Measurements from ENCODE around the gene EMC7. TPM values are rescaled to one million over a fixed set of nuclear protein-coding genes. Genes with fewer than 3 reads are reported as not detected.
A peak's percentile ranks its signal among the peaks of the same experiment; 100 is the strongest.

Gene EMC7
- total RNA-seq (10 to 100 TPM; 27.4 to 57.4 (median 41.2) TPM), polyA plus RNA-seq (100 to 1,000 TPM in 1 of 2 donors, 10 to 100 TPM in 1; 63.6 to 118 TPM)
- long read RNA-seq, donor 1, transcript EMC7-201 (5 exons, 1,155 nt) = major isoform, 99 of 106 reads
- long read RNA-seq, donor 1, partial matches to known transcripts = 3 of 106 reads
- long read RNA-seq, donor 1, other reads (novel, unspliced or antisense) = 4 of 106 reads
- long read RNA-seq, donor 2, transcript EMC7-201 (5 exons, 1,155 nt) = major isoform, 72 of 73 reads
- long read RNA-seq, donor 2, partial matches to known transcripts = 0 of 73 reads
- long read RNA-seq, donor 2, other reads (novel, unspliced or antisense) = 0 of 73 reads
- long read RNA-seq, donor 3, transcript EMC7-201 (5 exons, 1,155 nt) = major isoform, 58 of 63 reads
- long read RNA-seq, donor 3, partial matches to known transcripts = 0 of 63 reads
- long read RNA-seq, donor 3, other reads (novel, unspliced or antisense) = 4 of 63 reads

DNA sequence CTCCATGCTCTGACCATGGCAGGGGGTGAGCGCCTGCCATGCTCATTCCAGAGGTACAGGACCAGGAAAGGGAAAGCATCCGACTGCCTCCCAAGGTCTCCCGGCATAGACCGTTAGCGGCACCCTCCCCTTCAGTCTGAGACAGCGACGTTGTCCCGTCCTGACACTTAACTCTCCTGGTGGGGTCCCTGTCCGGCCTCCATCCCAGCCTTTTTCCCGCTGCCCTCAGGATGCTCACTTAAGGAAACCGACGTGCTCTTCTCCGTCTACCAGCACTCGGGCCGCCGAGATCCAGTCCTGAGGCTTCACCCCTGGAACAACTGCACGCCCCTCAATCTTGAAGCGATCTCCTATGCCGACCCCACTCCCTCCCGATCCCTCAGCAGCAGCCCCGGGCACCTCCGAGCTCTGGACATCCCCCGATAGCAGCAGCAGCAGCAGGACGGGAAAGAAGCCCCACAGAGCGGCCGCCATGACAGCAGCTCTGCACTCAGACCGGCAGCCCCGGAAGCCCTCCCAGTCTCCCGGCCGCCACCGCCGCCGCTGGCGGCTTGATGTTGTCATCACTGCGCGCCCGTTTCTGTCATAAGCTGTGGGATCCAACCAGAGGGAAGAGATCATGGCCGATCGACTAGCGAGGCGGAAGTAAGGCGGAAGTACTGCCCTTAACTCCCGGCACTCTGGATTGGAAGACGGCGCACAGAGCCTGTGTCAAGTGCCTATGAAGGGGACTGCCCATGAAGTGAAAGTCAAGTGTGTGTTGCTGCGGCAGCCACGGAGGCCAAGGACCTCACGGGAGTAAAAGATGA lies at the start of gene EMC7, which contains the start of gene PGBD4:
TSS of gene EMC7 (minus strand) at position 497 of the 809 bp plus-strand sequence. CDS start at position 474, 23 bp downstream.
TSS of gene PGBD4 (plus strand) at position 718 of the 809 bp plus-strand sequence. CDS start 449 bp downstream, outside the sequence.
- Histone ChIP-seq H3K4me1 (ENCODE audit: insufficient read depth) (peaks cover 2% of the 10 kb centered on the region), H3K27ac (peak within 1 kb of the TSS; percentile 13 to 70), H3K9me3 (no peaks in the 10 kb centered on the region), H3K27me3 (no peaks in the 10 kb centered on the region), H3K4me3 (peak within 1 kb of the TSS; percentile 87), H3K36me3 (no peaks in the 10 kb centered on the region)
- 0 to 2% (median 0%) methylated on average over 45 to 48 of the region's 48 CpGs for WGBS, 3 donors
- TF ChIP-seq POLR2A (IDR thresholded peaks at IDR 0.05) (peak; percentile 46), EP300 (IDR thresholded peaks at IDR 0.05) (no peak)
- TF ChIP-seq, protein P1, sequence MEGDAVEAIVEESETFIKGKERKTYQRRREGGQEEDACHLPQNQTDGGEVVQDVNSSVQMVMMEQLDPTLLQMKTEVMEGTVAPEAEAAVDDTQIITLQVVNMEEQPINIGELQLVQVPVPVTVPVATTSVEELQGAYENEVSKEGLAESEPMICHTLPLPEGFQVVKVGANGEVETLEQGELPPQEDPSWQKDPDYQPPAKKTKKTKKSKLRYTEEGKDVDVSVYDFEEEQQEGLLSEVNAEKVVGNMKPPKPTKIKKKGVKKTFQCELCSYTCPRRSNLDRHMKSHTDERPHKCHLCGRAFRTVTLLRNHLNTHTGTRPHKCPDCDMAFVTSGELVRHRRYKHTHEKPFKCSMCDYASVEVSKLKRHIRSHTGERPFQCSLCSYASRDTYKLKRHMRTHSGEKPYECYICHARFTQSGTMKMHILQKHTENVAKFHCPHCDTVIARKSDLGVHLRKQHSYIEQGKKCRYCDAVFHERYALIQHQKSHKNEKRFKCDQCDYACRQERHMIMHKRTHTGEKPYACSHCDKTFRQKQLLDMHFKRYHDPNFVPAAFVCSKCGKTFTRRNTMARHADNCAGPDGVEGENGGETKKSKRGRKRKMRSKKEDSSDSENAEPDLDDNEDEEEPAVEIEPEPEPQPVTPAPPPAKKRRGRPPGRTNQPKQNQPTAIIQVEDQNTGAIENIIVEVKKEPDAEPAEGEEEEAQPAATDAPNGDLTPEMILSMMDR (IDR thresholded peaks at IDR 0.05) = no peak
- peak; percentile 98 to 99 (median 98) for DNase-seq
- intact Hi-C loops (cut with DNase I) = loop anchor here in 2 of 4 donors (2.0 to 5.0 kb wide), 2 partner anchors 123 to 126 kb away; partner anchors contain the start of gene EMC4 (in 2 of the 2)

DNA sequence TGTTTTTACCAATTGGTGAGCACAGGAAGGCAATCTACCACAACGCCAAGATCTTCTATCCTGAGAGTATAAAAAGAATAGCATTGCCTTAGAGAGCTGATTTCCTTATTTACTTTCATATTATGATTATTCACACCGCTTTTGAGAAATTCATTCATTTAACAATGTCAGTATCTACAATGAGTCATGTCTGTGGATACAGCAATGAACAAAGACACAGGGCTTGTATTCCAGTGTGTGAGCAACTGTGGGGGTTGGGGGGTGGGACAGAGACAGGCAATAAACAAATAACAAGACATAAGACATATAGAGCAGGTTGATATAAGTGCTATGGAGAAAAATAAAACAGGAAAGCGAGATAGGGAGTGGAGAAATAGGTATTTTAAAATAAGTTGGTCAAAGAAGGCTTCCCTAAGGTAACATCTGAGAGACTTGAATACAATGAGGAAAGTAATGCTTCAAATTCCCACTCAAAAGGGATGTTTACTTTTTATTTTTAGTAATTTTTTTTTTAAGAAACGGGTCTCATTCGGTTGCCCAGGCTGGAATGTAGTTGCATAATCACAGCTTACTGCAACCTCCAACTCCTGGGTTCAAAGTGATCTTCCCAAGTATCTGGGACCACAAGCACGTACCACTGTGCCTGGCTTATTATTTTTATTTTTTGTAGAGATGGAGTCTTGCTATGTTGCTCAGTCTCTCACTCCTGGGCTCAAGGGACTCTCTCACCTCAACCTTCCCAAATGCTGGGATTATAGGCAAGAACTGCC lies 45.9 kb upstream of the EMC7 start:
- Histone ChIP-seq H3K9me3 (no peaks in the 10 kb centered on the region), H3K4me1 (ENCODE audit: insufficient read depth) (no peaks in the 10 kb centered on the region), H3K36me3 (no peaks in the 10 kb centered on the region), H3K27ac (no peak overlapping the region), H3K27me3 (no peaks in the 10 kb centered on the region), H3K4me3 (no peak overlapping the region)
- 42 to 52% (median 46%) methylated on average over 6 of the region's 6 CpGs for WGBS, 3 donors
- no peak for TF ChIP-seq POLR2A (IDR thresholded peaks at IDR 0.05)
- TF ChIP-seq EP300 (IDR thresholded peaks at IDR 0.05) = no peak
- TF ChIP-seq, protein P1 (IDR thresholded peaks at IDR 0.05) = no peak
- DNase-seq = no peak
- intact Hi-C loops (cut with DNase I) = no loop called here

- Histone ChIP-seq H3K27ac (no peak overlapping the region), H3K4me3 (no peak overlapping the region), H3K4me1 (ENCODE audit: insufficient read depth) (no peaks in the 10 kb centered on the region), H3K27me3 (no peaks in the 10 kb centered on the region), H3K9me3 (no peaks in the 10 kb centered on the region), H3K36me3 (no peaks in the 10 kb centered on the region)
- TF ChIP-seq EP300 (IDR thresholded peaks at IDR 0.05) = no peak
- no peak for TF ChIP-seq POLR2A (IDR thresholded peaks at IDR 0.05)
- TF ChIP-seq, protein P1 (IDR thresholded peaks at IDR 0.05) = no peak
- intact Hi-C loops (cut with DNase I) = no loop called here
- no peak for DNase-seq
- 94 to 97% (median 96%) methylated on average over 1 of the region's 1 CpG for WGBS, 3 donors
These were observed 31.8 kb upstream of the EMC7 start for GRCh38 chr15:34133511-34133910.

- Histone ChIP-seq H3K36me3 (no peaks in the 10 kb centered on the region), H3K27ac (no peak overlapping the region)
- 87 to 94% (median 91%) methylated on average over 1 of the region's 1 CpG for WGBS, 3 donors
These were observed 31.2 kb upstream of the EMC7 start for GRCh38 chr15:34132881-34133280.

More at GRCh38 chr15:34132881-34133280, 31.2 kb upstream of the EMC7 start:
- no peaks in the 10 kb centered on the region for H3K4me1 ChIP-seq (ENCODE audit: insufficient read depth)
- no peak for TF ChIP-seq EP300 (IDR thresholded peaks at IDR 0.05)
- TF ChIP-seq POLR2A (IDR thresholded peaks at IDR 0.05) = no peak
- TF ChIP-seq, protein P1 (IDR thresholded peaks at IDR 0.05) = no peak
- no peak overlapping the region for H3K4me3 ChIP-seq
- H3K27me3 ChIP-seq = no peaks in the 10 kb centered on the region
- intact Hi-C loops (cut with DNase I) = no loop called here
- H3K9me3 ChIP-seq = no peaks in the 10 kb centered on the region
- no peak for DNase-seq
